HCT116 (cell line): ENCODE measurements around the gene CHCHD10. TPM values are rescaled to one million over a fixed set of nuclear protein-coding genes. Genes with fewer than 3 reads are reported as not detected.
A peak's percentile ranks its signal among the peaks of the same experiment; 100 is the strongest.

ENCODE experiments used
- ATAC-seq: fragments of 200-7000 bp; cut with Tn5 transposase; 2 replicates; pipeline ENCODE4 v1.9.1; 2020; ENCODE audit warnings: mild to moderate bottlenecking, moderate library complexity
- BruUV-seq: library from RNA; stranded (reverse); fragments of 400-500 nt; replicated peaks from 2 replicates; lab custom pipeline; 2021; lab: Mats Ljungman, UMichigan
- CTCF ChIA-PET: fragments of 300-600 bp; sonication (Branson Sonifier 250); formaldehyde crosslinking; loops from one replicate; lab custom pipeline; 2021; ENCODE audit warnings: antibody characterized with exemption; lab: Charles Lee
- POLR2A ChIA-PET: fragments of 300-600, 350-600 bp; sonication (Branson Sonifier 250); formaldehyde crosslinking; loops from one replicate; lab custom pipeline; 2021; ENCODE audit warnings: antibody characterized with exemption; lab: Charles Lee
- RAD21 ChIA-PET, 2 experiments: fragments of 300-600 bp; sonication (Branson Sonifier 250); formaldehyde crosslinking; loops; one replicate each; lab custom pipeline; 2023; ENCODE audit warnings: low total read pairs in 2 of 2; ENCODE audit not compliant: uncharacterized antibody in 2 of 2, unreplicated experiment in 2 of 2, low non-redundant PET in 1 of 2; lab: Charles Lee
- DNase-seq: peaks from one replicate; pipeline ENCODE4 v3.0.0-alpha.2; 2010; ENCODE audit warnings: low read depth, low spot score
- H2AFZ ChIP-seq: fragments of 200-600 bp; shearing (Covaris generic), sonication (generic); 2 replicates; pipeline ENCODE4 v1.6.1; 2017; ENCODE audit warnings: low read depth, mixed run types, mixed read lengths, antibody characterized with exemption, low read length; ENCODE audit not compliant: poor library complexity, severe bottlenecking
- H3K27ac ChIP-seq: 2 replicates; pipeline ENCODE4 v1.5.1; 2012; ENCODE audit warnings: low read depth, low read length
- H3K27me3 ChIP-seq: fragments of 200-600 bp; sonication (generic); 2 replicates; pipeline ENCODE4 v1.6.1; 2016; ENCODE audit warnings: mixed run types, low read length, mixed read lengths; ENCODE audit not compliant: insufficient read depth
- H3K36me3 ChIP-seq, 2 experiments: fragments of 200-500 bp in 1 of 2; fragments of 200-600 bp in 1 of 2; sonication (Bioruptor generic) in 1 of 2; sonication (generic) in 1 of 2; 2 replicates each; pipeline versions ENCODE4 v1.5.1 to v1.6.1; 2014 to 2016; ENCODE audit warnings: low read length in 2 of 2, inconsistent platforms in 1 of 2, mixed read lengths in 1 of 2, mixed run types in 1 of 2; ENCODE audit not compliant: insufficient read depth in 2 of 2, control insufficient read depth in 1 of 2
- H3K4me1 ChIP-seq, 2 experiments: fragments of 200-600 bp in 1 of 2; sonication (generic) in 1 of 2; 2 replicates each; pipeline versions ENCODE4 v1.5.1 to v1.6.1; 2012 to 2017; ENCODE audit warnings: low read length in 2 of 2, inconsistent platforms in 1 of 2, mild to moderate bottlenecking in 1 of 2, mixed read lengths in 1 of 2, mixed run types in 1 of 2, moderate library complexity in 1 of 2; ENCODE audit not compliant: insufficient read depth in 2 of 2, control insufficient read depth in 1 of 2
- H3K4me2 ChIP-seq: fragments of 200-600 bp; sonication (generic); 2 replicates; pipeline ENCODE4 v1.6.1; 2017; ENCODE audit warnings: mixed run types, low read length, mixed read lengths
- H3K4me3 ChIP-seq, 2 experiments: fragments of 200-600 bp in 1 of 2; sonication (generic) in 1 of 2; replicated peaks in 1 of 2; 2 replicates each; pipeline ENCODE4 v1.5.1; 2011 to 2016; ENCODE audit warnings: low read length in 2 of 2, control low read depth in 1 of 2, low read depth in 1 of 2, mild to moderate bottlenecking in 1 of 2, mixed read lengths in 1 of 2, mixed run types in 1 of 2
- H3K79me2 ChIP-seq: fragments of 200-600 bp; sonication (generic); 2 replicates; pipeline ENCODE4 v1.6.1; 2017; ENCODE audit warnings: mild to moderate bottlenecking, mixed run types, low read length, moderate library complexity, mixed read lengths; ENCODE audit not compliant: insufficient read depth
- H3K9ac ChIP-seq: fragments of 200-600 bp; sonication (generic); 2 replicates; pipeline ENCODE4 v1.6.1; 2016; ENCODE audit warnings: low read length, mixed read lengths
- H3K9me2 ChIP-seq: fragments of 200-600 bp; sonication (generic), shearing (Covaris generic); 2 replicates; pipeline ENCODE4 v1.6.1; 2017; ENCODE audit warnings: mixed run types, mild to moderate bottlenecking, moderate library complexity; ENCODE audit not compliant: insufficient read depth
- H3K9me3 ChIP-seq, 2 experiments: fragments of 200-500 bp in 1 of 2; fragments of 200-600 bp in 1 of 2; sonication (Bioruptor generic) in 1 of 2; sonication (generic) in 1 of 2; 2 replicates each; pipeline ENCODE4 v1.6.1; 2014 to 2017; ENCODE audit warnings: low read length in 2 of 2, mixed read lengths in 2 of 2, inconsistent platforms in 1 of 2, low read depth in 1 of 2, mild to moderate bottlenecking in 1 of 2, mixed run types in 1 of 2, moderate library complexity in 1 of 2; ENCODE audit not compliant: control insufficient read depth in 1 of 2, insufficient read depth in 1 of 2
- H4K20me1 ChIP-seq: fragments of 200-600 bp; sonication (generic), shearing (Covaris generic); 2 replicates; pipeline ENCODE4 v1.6.1; 2017; ENCODE audit warnings: mixed run types, mild to moderate bottlenecking, moderate library complexity; ENCODE audit not compliant: insufficient read depth
- ELF1 ChIP-seq: IDR thresholded peaks from 2 replicates; pipeline ENCODE4 v1.6.1; 2012; ENCODE audit warnings: low read depth, borderline replicate concordance
- SRF ChIP-seq: IDR thresholded peaks from 2 replicates; pipeline ENCODE4 v1.6.1; 2012; ENCODE audit warnings: low read depth
- intact Hi-C: fragments of 100-400 bp; cut with micrococcal nuclease; formaldehyde crosslinking; loops from 2 replicates; pipeline ENCODE4 v1.10.0; 2022
- total RNA-seq: library from RNA; stranded (reverse); gene quantifications from one replicate; pipeline ENCODE4 v1.2.1, GENCODE V29; 2021; ENCODE audit not compliant: unreplicated experiment
- TF ChIP-seq, protein P1 (sequence below): IDR thresholded peaks from 2 replicates; pipeline ENCODE4 v1.6.1; 2012
- TF ChIP-seq, protein P2 (sequence below): IDR thresholded peaks from 2 replicates; pipeline ENCODE4 v1.6.1; 2011; ENCODE audit warnings: mild to moderate bottlenecking, low read length, moderate library complexity; ENCODE audit not compliant: insufficient replicate concordance; ENCODE audit errors: extremely low read depth

Gene CHCHD10
- total RNA-seq, 1 experiment from 2014 or later: 279 TPM

DNA sequence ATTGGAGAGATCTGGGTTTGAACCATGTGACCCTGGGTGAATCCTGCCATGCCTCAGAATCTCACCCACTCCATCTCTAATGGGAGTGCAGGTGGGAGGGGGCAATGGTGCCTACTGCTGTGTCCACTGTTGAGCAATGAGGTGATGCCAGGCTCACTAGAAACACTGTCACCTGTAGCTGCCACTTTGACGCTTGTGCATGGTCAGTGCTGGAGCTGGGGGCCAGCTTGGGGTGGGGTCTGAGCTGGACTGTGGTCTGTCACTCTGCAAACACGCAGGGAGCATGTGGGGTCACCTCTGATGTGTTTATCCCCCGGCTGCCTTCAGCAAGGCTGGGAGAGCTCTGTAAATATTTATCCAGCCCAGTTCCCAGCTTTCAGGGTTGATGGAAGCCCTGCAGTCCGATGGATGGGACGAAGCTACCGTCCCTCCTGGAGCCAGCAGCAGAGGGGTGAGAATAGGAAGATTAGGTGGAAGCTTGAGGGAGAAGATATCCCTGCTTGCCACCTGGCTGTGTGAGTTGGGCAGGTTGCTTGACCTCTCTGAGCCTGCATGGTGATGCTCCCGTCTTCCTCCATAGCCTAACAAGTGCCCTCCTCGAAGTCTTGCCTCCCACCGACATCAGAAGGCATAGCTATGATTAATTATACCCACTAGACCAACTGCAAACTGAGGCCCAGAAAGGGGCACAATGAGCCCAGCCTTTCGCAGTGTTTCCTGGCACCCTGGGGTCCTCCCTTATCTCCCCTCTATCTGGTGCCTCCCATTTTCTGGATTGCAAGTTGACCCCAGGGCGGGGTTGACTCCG, 6.5 kb upstream of the CHCHD10 start:
- ChIA-PET RAD21 (no interaction called here), CTCF (no interaction called here)
- no peak for DNase-seq

More for the DNA sequence above, 6.5 kb upstream of the CHCHD10 start:
- Histone ChIP-seq H3K4me3 (no peak overlapping the region), H3K9me3 (no peaks in the 10 kb centered on the region), H3K4me1 (peaks cover 26 to 55% of the 10 kb centered on the region in 2 experiments), H4K20me1 (no peaks in the 10 kb centered on the region), H3K27me3 (no peaks in the 10 kb centered on the region), H3K27ac (no peak overlapping the region), H3K79me2 (no peaks in the 10 kb centered on the region), H3K36me3 (no peaks in the 10 kb centered on the region), H3K4me2 (peak overlapping the region; percentile 94), H2AFZ (no peak overlapping the region), H3K9me2 (no peaks in the 10 kb centered on the region), H3K9ac (no peak overlapping the region)
- no peak for ATAC-seq
- intact Hi-C loops: no loop called here
- BruUV-seq: no TSS peak
- POLR2A ChIA-PET: interaction anchor here (0.6 kb wide), 1 partner anchor 16 kb away, joined by 3 read pairs; no protein-coding TSS in a partner anchor
- TF ChIP-seq, protein P1, sequence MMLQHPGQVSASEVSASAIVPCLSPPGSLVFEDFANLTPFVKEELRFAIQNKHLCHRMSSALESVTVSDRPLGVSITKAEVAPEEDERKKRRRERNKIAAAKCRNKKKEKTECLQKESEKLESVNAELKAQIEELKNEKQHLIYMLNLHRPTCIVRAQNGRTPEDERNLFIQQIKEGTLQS: no peak
- TF ChIP-seq, protein P2, sequence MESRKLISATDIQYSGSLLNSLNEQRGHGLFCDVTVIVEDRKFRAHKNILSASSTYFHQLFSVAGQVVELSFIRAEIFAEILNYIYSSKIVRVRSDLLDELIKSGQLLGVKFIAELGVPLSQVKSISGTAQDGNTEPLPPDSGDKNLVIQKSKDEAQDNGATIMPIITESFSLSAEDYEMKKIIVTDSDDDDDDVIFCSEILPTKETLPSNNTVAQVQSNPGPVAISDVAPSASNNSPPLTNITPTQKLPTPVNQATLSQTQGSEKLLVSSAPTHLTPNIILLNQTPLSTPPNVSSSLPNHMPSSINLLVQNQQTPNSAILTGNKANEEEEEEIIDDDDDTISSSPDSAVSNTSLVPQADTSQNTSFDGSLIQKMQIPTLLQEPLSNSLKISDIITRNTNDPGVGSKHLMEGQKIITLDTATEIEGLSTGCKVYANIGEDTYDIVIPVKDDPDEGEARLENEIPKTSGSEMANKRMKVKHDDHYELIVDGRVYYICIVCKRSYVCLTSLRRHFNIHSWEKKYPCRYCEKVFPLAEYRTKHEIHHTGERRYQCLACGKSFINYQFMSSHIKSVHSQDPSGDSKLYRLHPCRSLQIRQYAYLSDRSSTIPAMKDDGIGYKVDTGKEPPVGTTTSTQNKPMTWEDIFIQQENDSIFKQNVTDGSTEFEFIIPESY: no peak
- no peak for TF ChIP-seq SRF
- TF ChIP-seq ELF1: no peak
- TF ChIP-seq, all 23 proteins: peak for 0
